NK-92 treated with Interleukin-12 subunit alpha and Interleukin-12 subunit beta, amount 100 ng/mL, for 24 hours (cell line): Measurements from ENCODE around the gene DMXL2.
"Not testable (repeated sequence)": the region's sequence is repeated elsewhere in the genome, so short reads cannot be mapped to it uniquely, and the experiment has no call there.

Source experiments
- DNase-seq: peaks from one replicate; lab custom pipeline; 2025; lab: John Stamatoyannopoulos, UW

The DMXL2 gene

DNA sequence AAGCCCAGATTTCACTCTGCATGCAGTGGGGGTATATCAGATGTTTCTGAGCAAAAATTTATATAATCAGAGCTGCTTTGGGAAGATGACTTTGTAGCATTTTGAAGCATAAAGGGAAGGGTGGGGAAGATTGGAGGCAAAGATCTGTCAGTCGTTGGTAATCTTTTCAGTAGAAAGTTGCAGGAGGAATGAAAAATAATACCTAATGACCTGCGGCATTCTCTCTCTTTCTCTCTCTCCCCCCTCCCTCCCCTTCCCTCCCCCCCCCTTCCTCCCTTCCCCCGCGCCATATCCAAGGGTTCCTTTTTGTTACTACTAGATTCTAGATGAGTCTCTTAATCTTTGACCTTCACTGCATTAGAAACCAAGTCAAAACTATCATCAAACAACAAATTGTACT lies 1.5 kb upstream of the DMXL2 start:
- DNase-seq: no peak

- DNase-seq: no peak
Observed at GRCh38 chr15:51623386-51623938, 891 bp upstream of the DMXL2 start.

DNA sequence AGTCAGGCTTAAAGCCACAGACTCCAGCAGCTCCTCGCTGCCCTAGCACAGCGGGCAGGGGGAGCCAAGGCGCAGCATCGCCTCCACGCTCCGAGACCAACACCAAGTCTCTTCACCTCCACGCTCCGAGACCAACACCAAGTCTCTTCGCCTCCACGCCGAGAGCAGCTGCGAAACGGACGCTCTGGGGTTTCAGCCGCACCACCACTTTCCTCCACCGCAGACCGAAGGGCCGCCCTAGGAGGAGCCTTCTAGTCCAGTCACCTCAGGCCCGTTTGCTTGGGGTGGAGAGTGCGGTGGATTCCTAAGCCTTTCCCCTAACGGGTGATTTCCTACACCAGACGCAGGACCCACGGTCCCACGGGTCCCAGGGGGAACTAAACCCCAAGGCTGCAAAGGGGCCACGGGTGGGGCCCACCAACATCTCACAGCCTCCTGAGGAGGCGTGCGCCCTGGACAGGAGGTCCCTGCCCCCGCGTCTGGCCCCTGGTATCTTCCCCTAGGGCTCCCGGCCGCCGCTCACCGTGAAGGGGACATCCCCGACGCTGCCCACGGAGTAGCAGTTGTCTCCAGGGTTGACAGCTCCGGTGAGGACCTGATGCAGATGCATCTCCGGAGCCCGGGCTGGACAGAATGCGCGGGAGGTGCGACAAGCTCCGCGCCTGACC lies 501 bp downstream of the DMXL2 start:
- DNase-seq: no peak

GRCh38 chr15:51621155-51621765 lies 1.3 kb downstream of the DMXL2 start:
- DNase-seq: no peak

DNA sequence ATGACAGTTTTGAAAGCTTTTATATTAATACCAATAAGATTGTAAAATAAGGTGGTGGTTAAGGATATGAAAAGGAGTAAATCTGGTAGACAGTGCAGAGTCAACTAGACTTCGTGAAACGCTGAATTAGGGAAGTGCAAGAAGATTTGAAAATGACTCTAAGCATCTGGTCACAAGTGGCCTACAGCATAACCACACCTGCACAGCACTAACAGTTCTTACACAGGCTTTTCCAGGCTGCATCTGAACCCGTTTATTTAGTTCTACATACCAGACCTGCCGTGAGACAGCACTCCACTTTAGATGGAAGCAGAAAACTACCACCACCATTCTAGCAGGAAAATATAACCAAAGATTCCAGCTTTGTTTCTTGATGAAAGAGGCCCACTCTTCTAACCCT lies 1.9 kb downstream of the DMXL2 start:
- no peak for DNase-seq

- no peak for DNase-seq
Observed at GRCh38 chr15:51620122-51620521, 2.4 kb downstream of the DMXL2 start.

DNA sequence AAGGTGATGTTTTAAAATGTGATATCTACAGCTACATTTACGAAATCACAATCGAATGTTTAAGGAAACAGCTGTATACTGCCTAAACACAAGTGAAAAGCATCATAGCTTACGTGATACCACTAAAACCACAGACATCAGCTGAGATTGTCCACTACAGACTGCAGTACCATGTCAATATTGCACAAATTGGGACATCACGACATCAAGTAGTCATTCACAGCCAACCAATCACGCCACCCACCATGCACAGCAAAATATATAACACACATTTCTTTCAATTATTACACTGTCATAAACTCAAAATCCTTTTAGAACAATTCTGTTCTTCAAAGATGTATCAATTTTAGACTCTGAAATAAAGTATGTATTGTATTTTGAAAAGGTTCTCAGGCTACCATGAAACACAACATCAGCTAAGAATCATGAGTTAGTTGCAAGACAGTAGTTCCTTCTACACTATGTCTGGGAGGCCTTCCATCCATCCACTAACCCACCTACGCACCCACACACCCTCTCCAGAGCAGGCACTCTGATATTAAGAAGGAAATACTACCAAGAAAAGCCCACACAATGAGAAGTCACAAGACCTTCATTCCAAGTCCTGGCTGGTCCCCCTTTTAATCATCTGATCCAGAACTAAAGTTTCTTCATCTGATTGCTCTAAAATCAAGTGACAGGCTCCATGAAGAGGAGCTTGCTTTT lies 3.1 kb downstream of the DMXL2 start:
- DNase-seq: no peak

GRCh38 chr15:51617886-51618285 lies 4.7 kb downstream of the DMXL2 start:
- no peak for DNase-seq

DNA sequence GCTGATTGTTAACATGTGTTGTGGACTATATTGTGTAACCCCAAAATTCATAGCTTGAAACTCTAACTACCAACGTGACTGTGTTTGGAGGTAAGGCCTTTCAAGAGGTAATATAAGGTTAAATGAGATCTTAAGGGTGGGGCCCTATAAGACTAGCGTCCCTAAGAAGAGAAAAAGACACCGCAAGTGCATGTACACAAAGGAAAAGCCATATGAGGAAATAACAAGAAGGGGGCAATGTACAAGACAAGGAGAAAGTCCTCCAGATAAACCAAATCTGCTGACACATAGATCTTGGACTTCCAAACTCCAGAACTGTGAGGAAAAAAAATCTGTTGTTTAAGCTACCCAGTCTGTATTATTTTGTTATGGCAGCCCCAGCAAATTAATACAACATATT lies 8.6 kb downstream of the DMXL2 start:
- DNase-seq: no peak

DNA sequence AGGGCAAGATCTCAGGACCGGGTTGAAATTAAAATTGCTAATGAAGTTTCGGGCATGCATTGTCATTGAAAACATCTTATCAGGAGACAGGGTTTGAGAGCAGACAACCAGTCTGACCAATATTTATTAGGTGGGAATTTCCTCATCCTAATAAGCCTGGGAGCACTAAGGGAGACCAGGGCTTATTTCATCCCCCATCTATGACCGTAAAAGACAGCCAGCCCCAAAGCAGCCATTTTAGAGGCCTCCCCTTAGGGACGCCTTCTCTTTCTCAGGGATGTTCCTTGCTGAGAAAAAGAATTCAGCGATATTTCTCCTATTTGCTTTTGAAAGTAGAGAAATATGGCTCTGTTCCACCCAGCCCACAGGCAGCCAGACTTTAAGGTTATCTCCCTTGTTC lies 9.9 kb downstream of the DMXL2 start:
- DNase-seq: not testable (repeated sequence)

DNA sequence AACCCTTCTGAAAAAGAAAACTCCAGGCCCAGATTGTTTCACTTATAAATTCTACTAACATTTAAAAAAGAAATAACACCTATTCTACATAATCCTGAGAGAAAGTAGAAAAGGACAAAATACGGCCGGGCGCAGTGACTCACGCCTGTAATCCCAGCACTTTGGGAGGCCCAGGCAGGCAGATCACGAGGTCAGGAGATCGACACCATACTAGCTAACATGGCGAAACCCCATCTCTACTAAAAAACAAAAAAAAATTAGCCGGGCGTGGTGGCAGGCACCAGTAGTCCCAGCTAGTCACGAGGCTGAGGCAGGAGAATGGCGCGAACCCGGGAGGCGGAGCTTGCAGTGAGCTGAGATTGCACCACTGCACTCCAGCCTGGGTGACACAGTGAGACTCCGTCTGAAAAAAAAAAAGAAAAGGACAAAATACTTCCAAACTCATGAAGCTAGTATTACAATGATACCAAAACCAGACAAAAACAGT lies 19.1 kb downstream of the DMXL2 start:
- DNase-seq: not testable (repeated sequence)

DNA sequence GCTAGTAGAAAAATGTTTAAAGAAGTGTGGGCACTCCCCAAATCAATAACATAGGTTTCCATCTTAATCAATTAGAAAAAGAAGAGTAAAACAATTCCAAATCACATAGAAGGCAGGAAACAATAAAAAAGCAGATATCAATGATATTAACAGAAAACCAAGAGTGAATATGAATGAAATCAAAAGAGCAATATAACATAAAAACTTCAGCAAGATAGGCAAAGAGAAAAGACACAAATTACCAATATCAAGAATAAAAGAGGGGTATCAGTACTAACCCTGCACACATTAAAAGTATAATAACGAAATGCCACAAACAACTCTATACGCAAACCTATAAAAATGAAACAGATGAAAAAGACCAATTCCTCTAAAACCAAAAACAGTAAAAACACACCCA lies 19.6 kb downstream of the DMXL2 start:
- no peak for DNase-seq

DNA sequence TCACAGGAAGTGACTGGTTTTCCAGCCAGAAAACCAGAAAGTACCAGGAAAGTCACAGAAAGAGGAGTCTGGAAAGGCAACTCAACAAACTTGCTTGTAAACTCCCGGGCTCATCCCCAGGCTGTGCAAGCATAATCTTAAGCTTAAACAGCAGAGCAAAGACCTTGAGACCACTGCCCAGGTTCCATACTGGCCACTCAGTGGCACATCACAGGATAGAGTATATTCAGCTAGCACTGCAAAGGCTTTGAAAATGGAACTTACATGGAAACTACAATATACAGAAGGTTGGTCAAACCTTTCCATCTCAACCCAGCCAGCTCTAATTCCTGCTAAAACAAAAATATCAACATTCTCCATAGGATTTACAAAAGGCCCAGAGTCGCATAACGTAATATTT lies 20.1 kb downstream of the DMXL2 start:
- no peak for DNase-seq

GRCh38 chr15:51601801-51602200 lies 20.8 kb downstream of the DMXL2 start:
- no peak for DNase-seq

DNA sequence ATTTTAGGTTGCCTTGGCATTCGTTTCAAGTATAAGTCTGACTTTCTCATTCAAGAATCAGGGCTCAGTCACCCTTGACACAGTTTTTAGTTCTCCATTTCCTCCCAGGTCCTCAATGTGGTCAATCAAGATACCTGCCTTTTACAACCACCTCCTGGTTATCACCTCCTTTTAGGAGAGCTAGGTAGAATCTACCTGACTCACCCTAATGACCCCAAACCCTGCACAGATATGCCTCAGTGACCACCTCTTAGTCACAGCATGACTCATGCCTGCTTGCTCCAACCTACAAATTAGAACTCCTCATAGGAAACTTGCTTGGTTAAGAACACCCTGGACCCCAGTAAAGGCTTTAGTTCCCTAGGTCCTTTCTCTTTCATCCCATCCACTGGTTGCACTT lies 22.5 kb downstream of the DMXL2 start:
- DNase-seq: peak; percentile 36

DNA sequence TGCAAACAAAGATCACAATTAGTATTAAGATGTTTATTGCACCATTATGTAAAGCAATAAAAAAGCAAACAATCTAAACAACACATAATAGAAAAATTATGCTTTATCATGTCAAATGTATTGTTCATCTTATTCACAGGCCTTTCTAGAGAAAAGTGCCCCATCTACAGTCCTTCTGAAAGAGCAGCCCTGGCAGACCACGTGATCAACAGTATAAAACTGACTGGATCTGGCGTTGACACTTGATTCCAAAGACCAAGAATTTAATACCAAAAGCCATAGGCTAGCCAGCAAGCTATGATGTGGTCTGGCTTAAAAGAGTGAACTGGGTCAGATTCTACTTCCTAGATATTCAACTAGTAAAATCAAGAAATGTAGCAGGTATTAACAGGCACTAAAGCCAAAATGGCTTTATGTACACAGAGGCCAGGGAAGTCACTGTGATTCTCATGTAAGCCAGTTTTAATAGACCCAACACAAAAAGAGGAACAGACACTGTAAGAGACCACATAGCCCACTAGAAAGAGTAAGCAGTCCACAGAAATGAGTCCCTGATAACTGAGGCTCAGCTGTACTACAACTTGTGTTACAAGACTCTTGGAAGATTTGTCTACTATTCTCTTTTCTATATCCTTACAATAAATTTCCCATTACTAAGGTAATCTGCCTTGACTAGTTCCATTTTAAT lies 32.5 kb downstream of the DMXL2 start:
- no peak for DNase-seq

DNA sequence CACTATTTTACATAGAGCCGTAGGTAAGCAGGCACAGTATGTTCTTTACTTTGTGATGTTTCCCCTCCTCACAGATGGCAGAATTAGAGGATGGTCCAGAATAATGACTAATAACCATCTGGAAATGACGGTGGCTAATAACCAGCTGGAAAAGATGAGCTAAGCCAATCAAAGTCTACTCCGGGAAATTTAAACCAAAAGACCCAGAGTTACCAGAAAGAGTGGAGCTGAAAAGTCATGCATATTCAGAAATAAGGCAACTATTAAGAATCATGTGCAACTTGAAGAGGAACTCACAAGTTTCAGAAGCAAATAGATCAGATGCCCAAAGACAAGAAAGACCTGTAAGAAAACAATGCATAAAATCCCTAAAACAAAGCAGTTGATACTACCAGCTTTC lies 33.6 kb downstream of the DMXL2 start:
- no peak for DNase-seq

DNA sequence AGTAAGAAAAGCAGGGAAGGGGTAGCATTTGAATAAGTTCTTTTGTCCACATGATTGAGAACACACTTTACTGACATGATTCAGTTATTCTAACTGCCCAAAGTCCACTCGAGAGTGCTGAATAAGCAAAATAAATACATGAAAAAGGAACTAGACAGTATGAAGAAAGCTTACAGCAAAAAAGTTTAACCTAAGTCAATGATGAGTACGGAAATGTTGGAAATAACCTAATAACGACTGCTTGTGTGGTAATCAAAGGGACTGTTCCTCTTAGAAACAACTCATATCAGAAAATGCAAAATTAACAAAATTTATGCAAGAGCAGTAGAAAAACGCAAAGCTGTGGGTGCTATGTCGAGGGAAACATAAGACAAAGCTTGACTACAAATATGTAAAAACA lies 36.6 kb downstream of the DMXL2 start:
- no peak for DNase-seq

DNA sequence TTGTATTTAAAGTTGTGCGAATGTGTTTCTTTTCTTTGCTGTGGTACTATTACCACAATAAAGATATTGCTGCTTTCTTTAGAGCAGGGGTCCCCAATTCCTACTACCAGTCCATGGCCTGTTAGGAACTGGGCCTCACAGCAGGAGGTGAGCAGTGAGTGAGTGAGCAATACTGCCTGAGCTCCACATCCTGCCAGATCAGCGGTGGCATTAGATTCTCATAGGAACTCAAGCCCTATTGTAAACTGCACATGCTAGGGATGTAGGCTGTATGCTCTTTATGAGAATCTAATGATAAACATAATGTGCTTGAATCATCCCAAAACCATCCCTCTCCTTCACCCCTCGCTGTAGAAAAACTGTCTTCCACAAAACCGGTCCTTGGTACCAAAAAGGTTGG lies 41.6 kb downstream of the DMXL2 start:
- no peak for DNase-seq

GRCh38 chr15:51580385-51580784 lies 42.2 kb downstream of the DMXL2 start:
- DNase-seq: no peak

DNA sequence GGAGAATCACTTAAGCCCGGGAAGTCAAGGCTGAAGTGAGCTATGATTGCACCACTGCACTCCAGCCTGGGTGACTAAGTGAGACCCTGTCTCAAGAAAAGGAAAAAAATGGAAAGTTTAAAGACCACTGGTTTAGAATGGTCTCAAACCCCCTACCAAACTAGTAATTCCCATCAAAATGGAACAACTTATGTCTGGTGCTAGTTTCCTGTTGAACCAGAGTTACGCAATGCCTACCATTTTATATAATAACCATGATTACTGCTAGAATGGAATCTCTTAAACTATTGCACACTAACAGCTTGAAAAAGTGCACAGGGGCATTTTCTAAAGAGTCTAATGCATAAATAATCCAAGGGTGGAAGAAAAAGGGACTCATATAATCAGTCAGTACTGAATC lies 43.6 kb downstream of the DMXL2 start:
- DNase-seq: no peak

- no peak for DNase-seq
Observed at GRCh38 chr15:51577636-51578304, 44.8 kb downstream of the DMXL2 start.
